ENCODE results near the gene SLC25A23. TPM values are rescaled to one million over a fixed set of nuclear protein-coding genes. Genes with fewer than 3 reads are reported as not detected.

The SLC25A23 gene
- total RNA-seq, 1 experiment from 2014 or later: 18.7 TPM

DNA sequence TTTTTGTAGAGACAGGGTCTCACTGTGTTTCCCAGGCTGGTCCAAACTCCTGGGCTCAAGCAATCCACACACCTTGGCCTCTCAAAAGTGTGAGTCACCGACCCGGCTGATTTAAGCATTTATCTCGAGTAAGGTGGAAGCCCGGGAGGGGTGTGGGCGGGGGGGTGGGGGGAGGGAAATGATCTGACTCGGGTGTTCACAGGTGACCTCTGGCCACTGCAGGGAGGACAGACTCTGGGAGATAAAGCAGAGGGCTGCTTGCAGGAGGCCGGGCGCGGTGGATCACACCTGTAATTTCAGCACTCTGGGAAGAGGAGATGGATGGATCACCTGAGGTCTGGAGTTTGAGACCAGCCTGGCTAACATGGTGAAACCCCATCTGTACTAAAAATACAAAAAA is 14.1 kb upstream of the SLC25A23 start:
- ChIA-PET CTCF (interaction anchor here (0.7 kb wide), 1 partner anchor 376 kb away, joined by 6 read pairs; no protein-coding TSS in a partner anchor), POLR2A (interaction anchor here (0.7 kb wide), 1 partner anchor 40 kb away, joined by 11 read pairs; the partner anchor contains the start of gene SLC25A41)
- no peaks in the 10 kb centered on the region for H3K4me1 ChIP-seq (ENCODE audit: control insufficient read depth, insufficient read depth, low read length)
- no peak overlapping the region for H3K4me3 ChIP-seq (ENCODE audit: low read depth in 2 of 2, low read length in 2 of 2)
- in situ Hi-C loops (cut with HindIII; ENCODE audit: low pct_unique_long_range_greater_than_20kb, low sequenced_read_pairs): no loop called here
- no TSS peak for BruUV-seq (replicated peaks)
- intact Hi-C loops (cut with micrococcal nuclease; ENCODE audit: unreplicated experiment): no loop called here
- H3K27ac ChIP-seq (ENCODE audit: low read length): no peak overlapping the region
- H3K9me3 ChIP-seq (ENCODE audit: control insufficient read depth, insufficient read depth, low read depth, low read length): no peaks in the 10 kb centered on the region
- H3K36me3 ChIP-seq (ENCODE audit: control insufficient read depth, insufficient read depth, low read length): no peaks in the 10 kb centered on the region
- TF ChIP-seq SIN3A (IDR thresholded peaks at IDR 0.05; ENCODE audit: borderline replicate concordance, insufficient read depth, low read depth, low read length) (no peak), POLR2AphosphoS5 (IDR thresholded peaks at IDR 0.05; ENCODE audit: low read depth, low read length) (no peak), TCF7L2 (IDR thresholded peaks at IDR 0.05; ENCODE audit: low read depth, low read length) (no peak)
- TF ChIP-seq, protein P1, sequence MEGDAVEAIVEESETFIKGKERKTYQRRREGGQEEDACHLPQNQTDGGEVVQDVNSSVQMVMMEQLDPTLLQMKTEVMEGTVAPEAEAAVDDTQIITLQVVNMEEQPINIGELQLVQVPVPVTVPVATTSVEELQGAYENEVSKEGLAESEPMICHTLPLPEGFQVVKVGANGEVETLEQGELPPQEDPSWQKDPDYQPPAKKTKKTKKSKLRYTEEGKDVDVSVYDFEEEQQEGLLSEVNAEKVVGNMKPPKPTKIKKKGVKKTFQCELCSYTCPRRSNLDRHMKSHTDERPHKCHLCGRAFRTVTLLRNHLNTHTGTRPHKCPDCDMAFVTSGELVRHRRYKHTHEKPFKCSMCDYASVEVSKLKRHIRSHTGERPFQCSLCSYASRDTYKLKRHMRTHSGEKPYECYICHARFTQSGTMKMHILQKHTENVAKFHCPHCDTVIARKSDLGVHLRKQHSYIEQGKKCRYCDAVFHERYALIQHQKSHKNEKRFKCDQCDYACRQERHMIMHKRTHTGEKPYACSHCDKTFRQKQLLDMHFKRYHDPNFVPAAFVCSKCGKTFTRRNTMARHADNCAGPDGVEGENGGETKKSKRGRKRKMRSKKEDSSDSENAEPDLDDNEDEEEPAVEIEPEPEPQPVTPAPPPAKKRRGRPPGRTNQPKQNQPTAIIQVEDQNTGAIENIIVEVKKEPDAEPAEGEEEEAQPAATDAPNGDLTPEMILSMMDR (IDR thresholded peaks at IDR 0.05): no peak
- TF ChIP-seq, protein P2, sequence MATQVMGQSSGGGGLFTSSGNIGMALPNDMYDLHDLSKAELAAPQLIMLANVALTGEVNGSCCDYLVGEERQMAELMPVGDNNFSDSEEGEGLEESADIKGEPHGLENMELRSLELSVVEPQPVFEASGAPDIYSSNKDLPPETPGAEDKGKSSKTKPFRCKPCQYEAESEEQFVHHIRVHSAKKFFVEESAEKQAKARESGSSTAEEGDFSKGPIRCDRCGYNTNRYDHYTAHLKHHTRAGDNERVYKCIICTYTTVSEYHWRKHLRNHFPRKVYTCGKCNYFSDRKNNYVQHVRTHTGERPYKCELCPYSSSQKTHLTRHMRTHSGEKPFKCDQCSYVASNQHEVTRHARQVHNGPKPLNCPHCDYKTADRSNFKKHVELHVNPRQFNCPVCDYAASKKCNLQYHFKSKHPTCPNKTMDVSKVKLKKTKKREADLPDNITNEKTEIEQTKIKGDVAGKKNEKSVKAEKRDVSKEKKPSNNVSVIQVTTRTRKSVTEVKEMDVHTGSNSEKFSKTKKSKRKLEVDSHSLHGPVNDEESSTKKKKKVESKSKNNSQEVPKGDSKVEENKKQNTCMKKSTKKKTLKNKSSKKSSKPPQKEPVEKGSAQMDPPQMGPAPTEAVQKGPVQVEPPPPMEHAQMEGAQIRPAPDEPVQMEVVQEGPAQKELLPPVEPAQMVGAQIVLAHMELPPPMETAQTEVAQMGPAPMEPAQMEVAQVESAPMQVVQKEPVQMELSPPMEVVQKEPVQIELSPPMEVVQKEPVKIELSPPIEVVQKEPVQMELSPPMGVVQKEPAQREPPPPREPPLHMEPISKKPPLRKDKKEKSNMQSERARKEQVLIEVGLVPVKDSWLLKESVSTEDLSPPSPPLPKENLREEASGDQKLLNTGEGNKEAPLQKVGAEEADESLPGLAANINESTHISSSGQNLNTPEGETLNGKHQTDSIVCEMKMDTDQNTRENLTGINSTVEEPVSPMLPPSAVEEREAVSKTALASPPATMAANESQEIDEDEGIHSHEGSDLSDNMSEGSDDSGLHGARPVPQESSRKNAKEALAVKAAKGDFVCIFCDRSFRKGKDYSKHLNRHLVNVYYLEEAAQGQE (IDR thresholded peaks at IDR 0.05; ENCODE audit: insufficient read depth in 1 of 2, low read depth in 2 of 2, low read length in 1 of 2): no peak
- DNase-seq (ENCODE audit: low read depth, low spot score): no peak
- ATAC-seq: no peak
- H3K27me3 ChIP-seq (ENCODE audit: control insufficient read depth, insufficient read depth, low read length): no peaks in the 10 kb centered on the region

DNA sequence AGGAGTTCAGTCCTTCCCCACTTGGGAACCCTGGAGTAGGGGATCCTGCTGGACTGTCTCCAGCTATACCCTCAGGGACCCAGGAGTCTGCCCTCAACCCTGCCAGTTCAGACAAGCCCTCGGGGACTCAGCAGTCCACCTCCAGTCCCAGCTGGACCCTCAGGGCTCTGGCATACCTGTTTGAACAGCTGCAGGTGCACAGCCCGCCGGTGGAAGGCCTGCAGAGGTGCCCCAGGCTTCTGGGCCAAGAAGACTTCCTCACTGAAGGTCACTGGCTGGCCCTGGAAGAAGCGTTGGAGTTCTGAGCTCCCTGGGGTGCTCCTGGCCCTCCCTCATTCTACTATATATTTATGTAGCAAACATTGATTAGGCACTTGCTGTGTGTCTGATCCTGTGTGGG is 13.1 kb upstream of the SLC25A23 start:
- ATAC-seq: no peak
- Histone ChIP-seq H3K27ac (ENCODE audit: low read length) (no peak overlapping the region), H3K36me3 (ENCODE audit: control insufficient read depth, insufficient read depth, low read length) (no peaks in the 10 kb centered on the region), H3K27me3 (ENCODE audit: control insufficient read depth, insufficient read depth, low read length) (no peaks in the 10 kb centered on the region), H3K4me3 (ENCODE audit: low read depth in 2 of 2, low read length in 2 of 2) (no peak overlapping the region), H3K9me3 (ENCODE audit: control insufficient read depth, insufficient read depth, low read depth, low read length) (no peaks in the 10 kb centered on the region), H3K4me1 (ENCODE audit: control insufficient read depth, insufficient read depth, low read length) (no peaks in the 10 kb centered on the region)
- no peak for DNase-seq (ENCODE audit: low read depth, low spot score)
- ChIA-PET POLR2A (no interaction called here), CTCF (no interaction called here)
- in situ Hi-C loops (cut with HindIII; ENCODE audit: low pct_unique_long_range_greater_than_20kb, low sequenced_read_pairs) (no loop called here), intact Hi-C loops (cut with micrococcal nuclease; ENCODE audit: unreplicated experiment) (no loop called here)
- no peak for TF ChIP-seq TCF7L2 (IDR thresholded peaks at IDR 0.05; ENCODE audit: low read depth, low read length)
- no TSS peak for BruUV-seq (replicated peaks)

DNA sequence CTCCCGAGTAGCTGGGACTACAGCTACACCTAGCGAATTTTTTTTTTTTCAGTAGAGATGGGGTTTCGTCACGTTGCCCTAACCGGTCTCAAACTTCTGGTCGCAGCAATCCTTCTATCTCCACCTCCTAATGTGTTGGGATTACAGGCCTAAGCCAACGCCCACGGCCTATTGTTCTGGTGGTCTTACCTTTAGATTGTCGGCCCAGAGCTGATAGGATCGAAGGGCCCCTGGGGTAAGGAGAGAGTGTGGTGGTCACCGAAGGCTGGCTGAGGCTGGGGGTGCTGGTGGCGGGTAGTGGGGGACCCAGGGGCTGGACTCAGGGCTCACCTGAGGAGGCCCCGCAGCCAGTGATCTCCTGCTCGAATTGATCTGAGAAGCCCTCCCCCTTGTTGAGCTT is 11.5 kb upstream of the SLC25A23 start:
- no peaks in the 10 kb centered on the region for H3K36me3 ChIP-seq (ENCODE audit: control insufficient read depth, insufficient read depth, low read length)
- no peak for DNase-seq (ENCODE audit: low read depth, low spot score)
- intact Hi-C loops (cut with micrococcal nuclease; ENCODE audit: unreplicated experiment) (no loop called here), in situ Hi-C loops (cut with HindIII; ENCODE audit: low pct_unique_long_range_greater_than_20kb, low sequenced_read_pairs) (no loop called here)
- TF ChIP-seq POLR2AphosphoS5 (IDR thresholded peaks at IDR 0.05; ENCODE audit: low read depth, low read length) (no peak), TCF7L2 (IDR thresholded peaks at IDR 0.05; ENCODE audit: low read depth, low read length) (no peak), SIN3A (IDR thresholded peaks at IDR 0.05; ENCODE audit: borderline replicate concordance, insufficient read depth, low read depth, low read length) (no peak)
- TF ChIP-seq, protein P2 (IDR thresholded peaks at IDR 0.05; ENCODE audit: insufficient read depth in 1 of 2, low read depth in 2 of 2, low read length in 1 of 2): no peak
- TF ChIP-seq, protein P1 (IDR thresholded peaks at IDR 0.05): no peak
- no peaks in the 10 kb centered on the region for H3K9me3 ChIP-seq (ENCODE audit: control insufficient read depth, insufficient read depth, low read depth, low read length)
- H3K4me1 ChIP-seq (ENCODE audit: control insufficient read depth, insufficient read depth, low read length): no peaks in the 10 kb centered on the region
- ChIA-PET CTCF (no interaction called here), POLR2A (no interaction called here)
- H3K27me3 ChIP-seq (ENCODE audit: control insufficient read depth, insufficient read depth, low read length): no peaks in the 10 kb centered on the region
- ATAC-seq: no peak
- H3K27ac ChIP-seq (ENCODE audit: low read length): no peak overlapping the region
- BruUV-seq (replicated peaks): no TSS peak
- H3K4me3 ChIP-seq (ENCODE audit: low read depth in 2 of 2, low read length in 2 of 2): no peak overlapping the region
